ENCODE results near the gene GAA.

- TF ChIP-seq GATA2 (IDR thresholded peaks at IDR 0.05; ENCODE audit: low read depth, low read length) (no peak), GATA3 (IDR thresholded peaks at IDR 0.05; ENCODE audit: low read depth, low read length) (no peak)
Observed at GRCh38 chr17:80051681-80052080, 49.7 kb upstream of the GAA start.

Data from SH-SY5Y (cell line).